Fibroblast of lung (primary cell): ENCODE results near the gene ATP6V1A. TPM values are rescaled to one million over a fixed set of nuclear protein-coding genes. Genes with fewer than 3 reads are reported as not detected.
"Not testable (repeated sequence)": the region's sequence is repeated elsewhere in the genome, so short reads cannot be mapped to it uniquely, and the experiment has no call there.

Experiments used
- DNase-seq, 2 donors: peaks; one replicate each; pipeline versions ENCODE4 v3.0.0 to v3.0.0-alpha.2; 2010; ENCODE audit warnings: low read depth in 2 of 2
- H2AFZ ChIP-seq: 2 replicates; pipeline ENCODE4 v1.5.1; 2012; ENCODE audit warnings: low read length, control low read depth, inconsistent platforms
- H3K27ac ChIP-seq: 2 replicates; pipeline ENCODE4 v1.5.1; 2011; ENCODE audit warnings: low read length, control low read depth; ENCODE audit not compliant: insufficient read depth
- H3K27me3 ChIP-seq: 2 replicates; pipeline ENCODE4 v1.5.1; 2011; ENCODE audit warnings: mild to moderate bottlenecking, low read length; ENCODE audit not compliant: control insufficient read depth, insufficient read depth
- H3K36me3 ChIP-seq: 2 replicates; pipeline ENCODE4 v1.5.1; 2011; ENCODE audit warnings: low read length; ENCODE audit not compliant: control insufficient read depth, insufficient read depth
- H3K4me1 ChIP-seq: 2 replicates; pipeline ENCODE4 v1.5.1; 2011; ENCODE audit warnings: low read length; ENCODE audit not compliant: control insufficient read depth, insufficient read depth; ENCODE audit errors: extremely low read depth
- H3K4me2 ChIP-seq: 2 replicates; pipeline ENCODE4 v1.5.1; 2011; ENCODE audit warnings: low read length, control low read depth; ENCODE audit not compliant: insufficient read depth; ENCODE audit errors: extremely low read depth
- H3K4me3 ChIP-seq, 4 experiments: fragments of 200-600 bp in 1 of 4; sonication (generic) in 1 of 4; replicated peaks in 1 of 4; 2 replicates each; pipeline ENCODE4 v1.5.1; 2011 to 2016; ENCODE audit warnings: low read length in 4 of 4, low read depth in 3 of 4, mild to moderate bottlenecking in 3 of 4, control low read depth in 2 of 4, inconsistent platforms in 1 of 4, mixed read lengths in 1 of 4; ENCODE audit not compliant: insufficient read depth in 1 of 4; ENCODE audit errors: control extremely low read depth in 1 of 4
- H3K79me2 ChIP-seq: 2 replicates; pipeline ENCODE4 v1.5.1; 2012; ENCODE audit warnings: mild to moderate bottlenecking, low read length, inconsistent platforms; ENCODE audit not compliant: control insufficient read depth, insufficient read depth
- H3K9ac ChIP-seq: 2 replicates; pipeline ENCODE4 v1.5.1; 2011; ENCODE audit warnings: mild to moderate bottlenecking, low read length, control low read depth; ENCODE audit not compliant: insufficient read depth
- H3K9me3 ChIP-seq: 2 replicates; pipeline ENCODE4 v1.5.1; 2012; ENCODE audit warnings: low read depth, low read length; ENCODE audit not compliant: control insufficient read depth, insufficient read depth
- H4K20me1 ChIP-seq: 2 replicates; pipeline ENCODE4 v1.5.1; 2011; ENCODE audit warnings: low read length; ENCODE audit not compliant: control insufficient read depth, insufficient read depth; ENCODE audit errors: extremely low read depth
- CTCF ChIP-seq, 2 donors: IDR thresholded peaks in 1 of 2; conservative IDR thresholded peaks in 1 of 2; 1 replicate in 1 of 2; 2 replicates in 1 of 2; pipeline ENCODE4 v1.5.1; 2011 to 2012; ENCODE audit warnings: low read length in 2 of 2, control low read depth in 1 of 2, inconsistent platforms in 1 of 2, low read depth in 1 of 2, mild to moderate bottlenecking in 1 of 2
- EZH2 ChIP-seq: IDR thresholded peaks from 2 replicates; pipeline ENCODE4 v1.5.1; 2012; ENCODE audit warnings: low read length, control low read depth, mild to moderate bottlenecking; ENCODE audit errors: missing control alignments
- polyA plus RNA-seq, 2 donors: library from polyadenylated mRNA; depleted of rRNA in 1 of 2; stranded (reverse) in 1 of 2; unstranded in 1 of 2; fragments of >200 nt; gene quantifications; 2 replicates each; pipeline ENCODE4 v1.2.1, GENCODE V29; 2011 to 2012; ENCODE audit warnings: missing spikeins in 1 of 2
- total RNA-seq: library from RNA; depleted of rRNA; stranded (reverse); fragments of >200 nt; gene quantifications from 2 replicates; pipeline ENCODE4 v1.2.1, GENCODE V29; 2014

Gene ATP6V1A
- total and polyA plus RNA-seq, 2 donors (not counting 1 experiment from before 2014, with no cell fraction given), result 75.7 to 213 TPM

- DNase-seq, result no peak
- Histone ChIP-seq H2AFZ (no peak overlapping the region), H3K9me3 (no peaks in the 10 kb centered on the region), H3K79me2 (no peaks in the 10 kb centered on the region), H3K4me3 (no peak overlapping the region), H3K36me3 (no peaks in the 10 kb centered on the region), H3K9ac (no peak overlapping the region), H3K27ac (no peak overlapping the region), H3K4me2 (no peak overlapping the region), H3K27me3 (no peaks in the 10 kb centered on the region), H4K20me1 (no peaks in the 10 kb centered on the region), H3K4me1 (no peaks in the 10 kb centered on the region)
- TF ChIP-seq CTCF (conservative IDR thresholded peaks at IDR 0.05 in 1 of 2, IDR thresholded peaks at IDR 0.05 in 1 of 2; ENCODE audit: low read depth in 1 of 2, low read length in 2 of 2) (no peak), EZH2 (no peak)
These were observed 100.4 kb downstream of the ATP6V1A start for GRCh38 chr3:113847247-113847646.

- Histone ChIP-seq H3K9ac (no peak overlapping the region), H2AFZ (no peak overlapping the region), H3K27ac (no peak overlapping the region), H3K79me2 (no peaks in the 10 kb centered on the region), H3K4me1 (no peaks in the 10 kb centered on the region), H3K36me3 (no peaks in the 10 kb centered on the region), H3K9me3 (no peaks in the 10 kb centered on the region), H4K20me1 (no peaks in the 10 kb centered on the region), H3K4me3 (no peak overlapping the region), H3K27me3 (no peaks in the 10 kb centered on the region), H3K4me2 (no peak overlapping the region)
- DNase-seq, result no peak
- TF ChIP-seq CTCF (conservative IDR thresholded peaks at IDR 0.05 in 1 of 2, IDR thresholded peaks at IDR 0.05 in 1 of 2; ENCODE audit: low read depth in 1 of 2, low read length in 2 of 2), result no peak
- no peak for TF ChIP-seq EZH2
These were observed 101.0 kb downstream of the ATP6V1A start for GRCh38 chr3:113847664-113848461.

- not testable (repeated sequence) for H3K36me3 ChIP-seq, H2AFZ ChIP-seq, H3K79me2 ChIP-seq, H3K4me2 ChIP-seq, DNase-seq, H3K27me3 ChIP-seq, H3K4me3 ChIP-seq, H3K4me1 ChIP-seq, H3K27ac ChIP-seq, H3K9ac ChIP-seq, H3K9me3 ChIP-seq, H4K20me1 ChIP-seq
These were observed 102.2 kb downstream of the ATP6V1A start for GRCh38 chr3:113849071-113849470.

- not testable (repeated sequence) for DNase-seq, H3K9ac ChIP-seq, H3K4me3 ChIP-seq, H3K27me3 ChIP-seq, H3K4me1 ChIP-seq, H3K4me2 ChIP-seq, H2AFZ ChIP-seq, H3K36me3 ChIP-seq, H3K27ac ChIP-seq, H4K20me1 ChIP-seq, H3K9me3 ChIP-seq, H3K79me2 ChIP-seq
These were observed 103.0 kb downstream of the ATP6V1A start for GRCh38 chr3:113849841-113850240.

- not testable (repeated sequence) for H3K4me2 ChIP-seq, H3K9me3 ChIP-seq, H3K4me3 ChIP-seq, H3K27ac ChIP-seq, DNase-seq, H3K79me2 ChIP-seq, H3K9ac ChIP-seq, H3K27me3 ChIP-seq, H4K20me1 ChIP-seq, H2AFZ ChIP-seq, H3K4me1 ChIP-seq, H3K36me3 ChIP-seq
These were observed 103.6 kb downstream of the ATP6V1A start for GRCh38 chr3:113850391-113850790.
